ENCODE data around the gene MIPOL1.

The MIPOL1 gene

DNA sequence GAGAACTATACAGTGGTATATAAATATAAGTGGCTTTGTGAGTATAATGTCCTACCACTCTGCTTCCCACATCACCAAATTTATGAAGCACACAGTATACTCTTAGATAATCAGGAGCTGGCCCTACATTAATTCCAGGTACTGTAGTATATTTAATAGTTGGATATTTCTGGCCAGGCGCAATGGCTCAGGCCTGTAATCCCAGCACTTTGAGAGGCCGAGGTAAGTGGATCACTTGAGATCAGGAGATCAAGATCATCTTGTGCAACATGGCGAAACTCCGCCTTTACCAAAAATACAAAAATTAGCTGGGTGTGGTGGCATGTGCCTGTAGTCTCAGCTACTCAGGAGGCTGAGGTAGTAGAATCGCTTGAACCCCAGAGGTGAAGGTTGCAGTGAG, 293.3 kb downstream of the MIPOL1 start (continued):
- TF ChIP-seq PRDM10 (tag by site-specific recombination; IDR thresholded peaks at IDR 0.05) = no peak
- TF ChIP-seq ZNF214 (tag by site-specific recombination; IDR thresholded peaks at IDR 0.05; ENCODE audit: borderline replicate concordance) = no peak
- TF ChIP-seq, protein P1, sequence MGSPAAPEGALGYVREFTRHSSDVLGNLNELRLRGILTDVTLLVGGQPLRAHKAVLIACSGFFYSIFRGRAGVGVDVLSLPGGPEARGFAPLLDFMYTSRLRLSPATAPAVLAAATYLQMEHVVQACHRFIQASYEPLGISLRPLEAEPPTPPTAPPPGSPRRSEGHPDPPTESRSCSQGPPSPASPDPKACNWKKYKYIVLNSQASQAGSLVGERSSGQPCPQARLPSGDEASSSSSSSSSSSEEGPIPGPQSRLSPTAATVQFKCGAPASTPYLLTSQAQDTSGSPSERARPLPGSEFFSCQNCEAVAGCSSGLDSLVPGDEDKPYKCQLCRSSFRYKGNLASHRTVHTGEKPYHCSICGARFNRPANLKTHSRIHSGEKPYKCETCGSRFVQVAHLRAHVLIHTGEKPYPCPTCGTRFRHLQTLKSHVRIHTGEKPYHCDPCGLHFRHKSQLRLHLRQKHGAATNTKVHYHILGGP (tag by site-specific recombination; IDR thresholded peaks at IDR 0.05) = no peak
- TF ChIP-seq ZFHX2 (tag by site-specific recombination; conservative IDR thresholded peaks at IDR 0.05) = no peak
- TF ChIP-seq PRDM6 (tag by site-specific recombination; IDR thresholded peaks at IDR 0.05) = no peak
- TF ChIP-seq ZNF16 (tag by site-specific recombination; IDR thresholded peaks at IDR 0.05; ENCODE audit: low read depth) = no peak
- no peak for TF ChIP-seq ZNF555 (tag by site-specific recombination; conservative IDR thresholded peaks at IDR 0.05)
- no peak for TF ChIP-seq KLF8 (tag by site-specific recombination; IDR thresholded peaks at IDR 0.05)
- TF ChIP-seq ZBTB26 (tag by site-specific recombination; optimal IDR thresholded peaks at IDR 0.05) = no peak
- no peak for TF ChIP-seq ZNF423 (tag by site-specific recombination; IDR thresholded peaks at IDR 0.05)
- TF ChIP-seq ZFP69B (tag by site-specific recombination; IDR thresholded peaks at IDR 0.05) = no peak

- H3K27ac ChIP-seq (ENCODE audit: extremely low read depth, low read depth, low read length) = no peak overlapping the region
- no peak overlapping the region for H3K4me3 ChIP-seq (ENCODE audit: low read depth, low read length)
- H3K9me3 ChIP-seq (ENCODE audit: control insufficient read depth, insufficient read depth, low read depth, low read length) = no peaks in the 10 kb centered on the region
- no peaks in the 10 kb centered on the region for H3K4me1 ChIP-seq (ENCODE audit: control insufficient read depth, insufficient read depth, low read length)
- CTCF ChIA-PET = no interaction called here
- POLR2A ChIA-PET = no interaction called here
- no peaks in the 10 kb centered on the region for H3K36me3 ChIP-seq (ENCODE audit: control insufficient read depth in 2 of 2, insufficient read depth in 1 of 2, low read length in 2 of 2)
- no peak for TF ChIP-seq OSR2 (tag by site-specific recombination; IDR thresholded peaks at IDR 0.05)
- TF ChIP-seq GFI1B (tag by site-specific recombination; IDR thresholded peaks at IDR 0.05) = no peak
- TF ChIP-seq ZIC2 (tag by site-specific recombination; IDR thresholded peaks at IDR 0.05) = no peak
- no peak for TF ChIP-seq ZNF157 (tag by site-specific recombination; IDR thresholded peaks at IDR 0.05)
- no peak for TF ChIP-seq ZNF155 (tag by site-specific recombination; IDR thresholded peaks at IDR 0.05)
- TF ChIP-seq PRDM1 (tag by site-specific recombination; IDR thresholded peaks at IDR 0.05) = no peak
- TF ChIP-seq ZNF426 (tag by site-specific recombination; IDR thresholded peaks at IDR 0.05) = no peak
- TF ChIP-seq ZNF394 (tag by site-specific recombination; IDR thresholded peaks at IDR 0.05; ENCODE audit: borderline replicate concordance) = no peak
- TF ChIP-seq ZNF140 (tag by site-specific recombination; IDR thresholded peaks at IDR 0.05) = no peak
- no peak for TF ChIP-seq INSM2 (tag by site-specific recombination; IDR thresholded peaks at IDR 0.05)
- no peak for TF ChIP-seq ZNF148 (tag by site-specific recombination; IDR thresholded peaks at IDR 0.05; ENCODE audit: borderline replicate concordance)
- TF ChIP-seq, protein P2, sequence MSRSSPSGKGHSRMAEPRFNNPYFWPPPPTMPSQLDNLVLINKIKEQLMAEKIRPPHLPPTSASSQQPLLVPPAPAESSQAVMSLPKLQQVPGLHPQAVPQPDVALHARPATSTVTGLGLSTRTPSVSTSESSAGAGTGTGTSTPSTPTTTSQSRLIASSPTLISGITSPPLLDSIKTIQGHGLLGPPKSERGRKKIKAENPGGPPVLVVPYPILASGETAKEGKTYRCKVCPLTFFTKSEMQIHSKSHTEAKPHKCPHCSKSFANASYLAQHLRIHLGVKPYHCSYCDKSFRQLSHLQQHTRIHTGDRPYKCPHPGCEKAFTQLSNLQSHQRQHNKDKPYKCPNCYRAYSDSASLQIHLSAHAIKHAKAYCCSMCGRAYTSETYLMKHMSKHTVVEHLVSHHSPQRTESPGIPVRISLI (tag by site-specific recombination; IDR thresholded peaks at IDR 0.05) = no peak
- TF ChIP-seq ZNF785 (tag by site-specific recombination; IDR thresholded peaks at IDR 0.05) = no peak
- TF ChIP-seq ZNF366 (tag by site-specific recombination; conservative IDR thresholded peaks at IDR 0.05) = no peak
Observed at GRCh38 chr14:37493606-37494005, 295.9 kb downstream of the MIPOL1 start.
